Stimulated activated CD8-positive, alpha-beta memory T cell treated with anti-CD3 and anti-CD28 coated beads, Interleukin-12 subunit alpha, Interleukin-12 subunit beta, amount 100 ng/mL, for 24 hours (primary cell): ENCODE results near the gene FRMD8.
A peak's percentile ranks its signal among the peaks of the same experiment; 100 is the strongest.

Source experiments
- DNase-seq: peaks from one replicate; pipeline ENCODE4 v3.0.0-alpha.2; 2020; ENCODE audit errors: extremely low read depth

Gene FRMD8

GRCh38 chr11:65375012-65375411 lies 11.4 kb upstream of the FRMD8 start:
- no peak for DNase-seq

GRCh38 chr11:65376138-65376713 lies 10.2 kb upstream of the FRMD8 start:
- DNase-seq, result no peak

GRCh38 chr11:65377036-65377435 lies 9.4 kb upstream of the FRMD8 start:
- DNase-seq, result no peak

- DNase-seq, result no peak
Measured at GRCh38 chr11:65377777-65378176, 8.7 kb upstream of the FRMD8 start.

GRCh38 chr11:65378208-65378927 lies 8.1 kb upstream of the FRMD8 start:
- no peak for DNase-seq

- no peak for DNase-seq
Measured at GRCh38 chr11:65378928-65379638, 7.4 kb upstream of the FRMD8 start.

- no peak for DNase-seq
Measured at GRCh38 chr11:65379698-65380459, 6.6 kb upstream of the FRMD8 start.

GRCh38 chr11:65380460-65381119 lies 5.8 kb upstream of the FRMD8 start:
- DNase-seq, result no peak

GRCh38 chr11:65381716-65382032 lies 4.8 kb upstream of the FRMD8 start:
- no peak for DNase-seq

- DNase-seq, result peak; percentile 84
Measured at GRCh38 chr11:65382033-65382803, 4.2 kb upstream of the FRMD8 start, which contains the start of gene SLC25A45. Gene SLC25A45, minus strand, starts transcription at chr11:65382646. Its CDS starts 695 bp downstream, at chr11:65381951.

GRCh38 chr11:65382804-65383368 lies 3.6 kb upstream of the FRMD8 start:
- no peak for DNase-seq

GRCh38 chr11:65383778-65384177 lies 2.7 kb upstream of the FRMD8 start:
- no peak for DNase-seq

- no peak for DNase-seq
Measured at GRCh38 chr11:65384301-65384889, 2.0 kb upstream of the FRMD8 start.

GRCh38 chr11:65388731-65389130 lies 2.3 kb downstream of the FRMD8 start:
- no peak for DNase-seq

- DNase-seq, result no peak
Measured at GRCh38 chr11:65389294-65389980, 3.0 kb downstream of the FRMD8 start.

- DNase-seq, result no peak
Measured at GRCh38 chr11:65390099-65390941, 3.9 kb downstream of the FRMD8 start.

- no peak for DNase-seq
Measured at GRCh38 chr11:65390996-65391395, 4.6 kb downstream of the FRMD8 start.

GRCh38 chr11:65392186-65392829 lies 5.9 kb downstream of the FRMD8 start:
- no peak for DNase-seq
